HCT116 (cell line): ENCODE measurements around the gene BEGAIN. TPM values are rescaled to one million over a fixed set of nuclear protein-coding genes. Genes with fewer than 3 reads are reported as not detected.

Source experiments
- ATAC-seq: fragments of 200-7000 bp; cut with Tn5 transposase; 2 replicates; pipeline ENCODE4 v1.9.1; 2020; ENCODE audit warnings: mild to moderate bottlenecking, moderate library complexity
- BruUV-seq: library from RNA; stranded (reverse); fragments of 400-500 nt; replicated peaks from 2 replicates; lab custom pipeline; 2021; lab: Mats Ljungman, UMichigan
- CTCF ChIA-PET: fragments of 300-600 bp; sonication (Branson Sonifier 250); formaldehyde crosslinking; loops from one replicate; lab custom pipeline; 2021; ENCODE audit warnings: antibody characterized with exemption; lab: Charles Lee
- POLR2A ChIA-PET: fragments of 300-600, 350-600 bp; sonication (Branson Sonifier 250); formaldehyde crosslinking; loops from one replicate; lab custom pipeline; 2021; ENCODE audit warnings: antibody characterized with exemption; lab: Charles Lee
- RAD21 ChIA-PET, 2 experiments: fragments of 300-600 bp; sonication (Branson Sonifier 250); formaldehyde crosslinking; loops; one replicate each; lab custom pipeline; 2023; ENCODE audit warnings: low total read pairs in 2 of 2; ENCODE audit not compliant: uncharacterized antibody in 2 of 2, unreplicated experiment in 2 of 2, low non-redundant PET in 1 of 2; lab: Charles Lee
- DNase-seq: peaks from one replicate; pipeline ENCODE4 v3.0.0-alpha.2; 2010; ENCODE audit warnings: low read depth, low spot score
- H2AFZ ChIP-seq: fragments of 200-600 bp; shearing (Covaris generic), sonication (generic); 2 replicates; pipeline ENCODE4 v1.6.1; 2017; ENCODE audit warnings: low read depth, mixed run types, mixed read lengths, antibody characterized with exemption, low read length; ENCODE audit not compliant: poor library complexity, severe bottlenecking
- H3K27ac ChIP-seq: 2 replicates; pipeline ENCODE4 v1.5.1; 2012; ENCODE audit warnings: low read depth, low read length
- H3K27me3 ChIP-seq: fragments of 200-600 bp; sonication (generic); 2 replicates; pipeline ENCODE4 v1.6.1; 2016; ENCODE audit warnings: mixed run types, low read length, mixed read lengths; ENCODE audit not compliant: insufficient read depth
- H3K36me3 ChIP-seq, 2 experiments: fragments of 200-500 bp in 1 of 2; fragments of 200-600 bp in 1 of 2; sonication (Bioruptor generic) in 1 of 2; sonication (generic) in 1 of 2; 2 replicates each; pipeline versions ENCODE4 v1.5.1 to v1.6.1; 2014 to 2016; ENCODE audit warnings: low read length in 2 of 2, inconsistent platforms in 1 of 2, mixed read lengths in 1 of 2, mixed run types in 1 of 2; ENCODE audit not compliant: insufficient read depth in 2 of 2, control insufficient read depth in 1 of 2
- H3K4me1 ChIP-seq, 2 experiments: fragments of 200-600 bp in 1 of 2; sonication (generic) in 1 of 2; 2 replicates each; pipeline versions ENCODE4 v1.5.1 to v1.6.1; 2012 to 2017; ENCODE audit warnings: low read length in 2 of 2, inconsistent platforms in 1 of 2, mild to moderate bottlenecking in 1 of 2, mixed read lengths in 1 of 2, mixed run types in 1 of 2, moderate library complexity in 1 of 2; ENCODE audit not compliant: insufficient read depth in 2 of 2, control insufficient read depth in 1 of 2
- H3K4me2 ChIP-seq: fragments of 200-600 bp; sonication (generic); 2 replicates; pipeline ENCODE4 v1.6.1; 2017; ENCODE audit warnings: mixed run types, low read length, mixed read lengths
- H3K4me3 ChIP-seq, 2 experiments: fragments of 200-600 bp in 1 of 2; sonication (generic) in 1 of 2; replicated peaks in 1 of 2; 2 replicates each; pipeline ENCODE4 v1.5.1; 2011 to 2016; ENCODE audit warnings: low read length in 2 of 2, control low read depth in 1 of 2, low read depth in 1 of 2, mild to moderate bottlenecking in 1 of 2, mixed read lengths in 1 of 2, mixed run types in 1 of 2
- H3K79me2 ChIP-seq: fragments of 200-600 bp; sonication (generic); 2 replicates; pipeline ENCODE4 v1.6.1; 2017; ENCODE audit warnings: mild to moderate bottlenecking, mixed run types, low read length, moderate library complexity, mixed read lengths; ENCODE audit not compliant: insufficient read depth
- H3K9ac ChIP-seq: fragments of 200-600 bp; sonication (generic); 2 replicates; pipeline ENCODE4 v1.6.1; 2016; ENCODE audit warnings: low read length, mixed read lengths
- H3K9me2 ChIP-seq: fragments of 200-600 bp; sonication (generic), shearing (Covaris generic); 2 replicates; pipeline ENCODE4 v1.6.1; 2017; ENCODE audit warnings: mixed run types, mild to moderate bottlenecking, moderate library complexity; ENCODE audit not compliant: insufficient read depth
- H3K9me3 ChIP-seq, 2 experiments: fragments of 200-500 bp in 1 of 2; fragments of 200-600 bp in 1 of 2; sonication (Bioruptor generic) in 1 of 2; sonication (generic) in 1 of 2; 2 replicates each; pipeline ENCODE4 v1.6.1; 2014 to 2017; ENCODE audit warnings: low read length in 2 of 2, mixed read lengths in 2 of 2, inconsistent platforms in 1 of 2, low read depth in 1 of 2, mild to moderate bottlenecking in 1 of 2, mixed run types in 1 of 2, moderate library complexity in 1 of 2; ENCODE audit not compliant: control insufficient read depth in 1 of 2, insufficient read depth in 1 of 2
- H4K20me1 ChIP-seq: fragments of 200-600 bp; sonication (generic), shearing (Covaris generic); 2 replicates; pipeline ENCODE4 v1.6.1; 2017; ENCODE audit warnings: mixed run types, mild to moderate bottlenecking, moderate library complexity; ENCODE audit not compliant: insufficient read depth
- CBX3 ChIP-seq: IDR thresholded peaks from 2 replicates; pipeline ENCODE4 v1.6.1; 2012; ENCODE audit warnings: low read depth
- CEBPB ChIP-seq: IDR thresholded peaks from 2 replicates; pipeline ENCODE4 v1.6.1; 2012; ENCODE audit warnings: low read depth
- EGR1 ChIP-seq: IDR thresholded peaks from 2 replicates; pipeline ENCODE4 v1.6.1; 2012; ENCODE audit warnings: low read depth
- ELF1 ChIP-seq: IDR thresholded peaks from 2 replicates; pipeline ENCODE4 v1.6.1; 2012; ENCODE audit warnings: low read depth, borderline replicate concordance
- EZH2 ChIP-seq: fragments of 200-600 bp; sonication (generic); IDR thresholded peaks from 2 replicates; pipeline ENCODE4 v1.6.1; 2017; ENCODE audit warnings: antibody characterized with exemption, mixed run types
- EZH2phosphoT487 ChIP-seq: fragments of 200-600 bp; IDR thresholded peaks from 2 replicates; pipeline ENCODE4 v1.6.1; 2018; ENCODE audit warnings: antibody characterized with exemption, borderline replicate concordance
- JUND ChIP-seq: IDR thresholded peaks from 2 replicates; pipeline ENCODE4 v1.6.1; 2012
- POLR2A ChIP-seq: IDR thresholded peaks from 2 replicates; pipeline ENCODE4 v1.7.0; 2011; ENCODE audit warnings: borderline replicate concordance; ENCODE audit not compliant: insufficient read depth, insufficient read length; ENCODE audit errors: extremely low read depth
- POLR2AphosphoS5 ChIP-seq: IDR thresholded peaks from 2 replicates; pipeline ENCODE4 v1.6.1; 2011; ENCODE audit warnings: mild to moderate bottlenecking, low read depth, low read length, moderate library complexity
- RAD21 ChIP-seq: IDR thresholded peaks from 2 replicates; pipeline ENCODE4 v1.6.1; 2012; ENCODE audit warnings: low read depth, mild to moderate bottlenecking
- SIN3A ChIP-seq: IDR thresholded peaks from 2 replicates; pipeline ENCODE4 v1.6.1; 2012; ENCODE audit warnings: low read depth
- SP1 ChIP-seq: IDR thresholded peaks from 2 replicates; pipeline ENCODE4 v1.6.1; 2012; ENCODE audit warnings: low read depth
- SRF ChIP-seq: IDR thresholded peaks from 2 replicates; pipeline ENCODE4 v1.6.1; 2012; ENCODE audit warnings: low read depth
- TCF7L2 ChIP-seq: IDR thresholded peaks from 2 replicates; pipeline ENCODE4 v1.7.0; 2011; ENCODE audit warnings: borderline replicate concordance, inconsistent platforms; ENCODE audit not compliant: insufficient read depth, insufficient read length; ENCODE audit errors: extremely low read depth
- YY1 ChIP-seq: IDR thresholded peaks from 2 replicates; pipeline ENCODE4 v1.6.1; 2011; ENCODE audit warnings: low read length, low read depth, moderate library complexity, mild to moderate bottlenecking; ENCODE audit not compliant: insufficient replicate concordance; ENCODE audit errors: extremely low read depth
- ZFX ChIP-seq: fragments of 450-650 bp; IDR thresholded peaks from 2 replicates; pipeline ENCODE4 v1.6.1; 2017
- intact Hi-C: fragments of 100-400 bp; cut with micrococcal nuclease; formaldehyde crosslinking; loops from 2 replicates; pipeline ENCODE4 v1.10.0; 2022
- total RNA-seq: library from RNA; stranded (reverse); gene quantifications from one replicate; pipeline ENCODE4 v1.2.1, GENCODE V29; 2021; ENCODE audit not compliant: unreplicated experiment
- TF ChIP-seq, protein P1 (sequence below): IDR thresholded peaks from 2 replicates; pipeline ENCODE4 v1.6.1; 2012
- TF ChIP-seq, protein P2 (sequence below): IDR thresholded peaks from 2 replicates; pipeline ENCODE4 v1.6.1; 2011; ENCODE audit warnings: mild to moderate bottlenecking, low read length, moderate library complexity; ENCODE audit not compliant: insufficient replicate concordance; ENCODE audit errors: extremely low read depth
- TF ChIP-seq, protein P3 (sequence below), 3 experiments: fragments of 200-600 bp in 1 of 3; sonication (generic) in 1 of 3; IDR thresholded peaks in 2 of 3; conservative IDR thresholded peaks in 1 of 3; 2 replicates each; pipeline ENCODE4 v1.5.1; 2012 to 2017; ENCODE audit warnings: low read depth in 2 of 3, low read length in 2 of 3, antibody characterized with exemption in 1 of 3, borderline replicate concordance in 1 of 3, control low read depth in 1 of 3, mild to moderate bottlenecking in 1 of 3, mixed read lengths in 1 of 3, mixed run types in 1 of 3, moderate library complexity in 1 of 3; ENCODE audit not compliant: insufficient read depth in 1 of 3

BEGAIN gene
- total RNA-seq, 1 experiment from 2014 or later = 8.5 TPM

DNA sequence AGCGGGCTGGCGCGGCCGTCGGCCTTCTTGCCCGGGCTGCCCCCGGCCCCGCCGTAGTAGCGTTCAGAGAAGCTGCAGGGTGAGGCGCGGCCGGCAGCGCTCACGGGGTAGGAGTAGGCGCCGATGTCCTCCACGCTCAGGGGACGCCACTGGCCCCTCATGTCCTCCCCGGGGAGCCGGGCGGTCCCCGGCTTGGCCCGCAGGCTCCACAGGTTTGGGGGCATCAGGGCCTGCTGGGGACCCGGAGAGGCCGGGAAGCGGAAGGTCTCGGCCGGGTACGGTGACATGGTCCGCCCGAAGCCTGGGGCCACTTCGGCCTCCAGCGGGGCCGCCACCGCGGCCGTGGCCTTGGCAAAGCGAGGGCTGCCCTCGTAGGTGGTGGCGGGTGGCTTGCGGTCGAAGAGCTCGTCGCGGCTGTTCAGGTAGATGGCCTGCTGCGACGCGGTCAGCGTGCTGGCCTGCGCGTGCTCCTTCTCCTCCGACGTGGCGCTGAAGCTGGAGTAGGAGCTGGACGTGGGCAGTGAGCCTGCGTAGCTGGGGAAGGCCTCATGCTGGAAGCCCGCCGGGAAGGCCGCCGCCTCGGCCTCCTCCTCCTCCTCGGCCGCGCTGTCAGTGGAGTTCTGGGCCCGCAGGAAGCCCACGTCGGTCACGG is 48.7 kb downstream of the BEGAIN start:
- BruUV-seq = no TSS peak
- intact Hi-C loops = no loop called here
- ChIA-PET CTCF (interaction anchor here (1.4 kb wide), 1 partner anchor 153 kb away, joined by 3 read pairs; no protein-coding TSS in a partner anchor), RAD21 (no interaction called here), POLR2A (no interaction called here)
- Histone ChIP-seq H3K79me2 (no peaks in the 10 kb centered on the region), H3K27ac (no peak overlapping the region), H2AFZ (no peak overlapping the region), H3K36me3 (no peaks in the 10 kb centered on the region), H3K9me3 (no peaks in the 10 kb centered on the region), H3K9ac (no peak overlapping the region), H4K20me1 (no peaks in the 10 kb centered on the region), H3K9me2 (no peaks in the 10 kb centered on the region), H3K4me1 (peaks cover 7 to 19% of the 10 kb centered on the region in 2 experiments; a peak in 3 of 4 replicates), H3K4me2 (no peak overlapping the region), H3K4me3 (no peak overlapping the region), H3K27me3 (no peaks in the 10 kb centered on the region)
- ATAC-seq (no peak), DNase-seq (no peak)
- TF ChIP-seq SP1 (no peak), SIN3A (no peak), JUND (no peak), EZH2 (no peak), TCF7L2 (no peak), EGR1 (no peak), CBX3 (no peak), SRF (no peak), ZFX (no peak), RAD21 (no peak), ELF1 (no peak), EZH2phosphoT487 (no peak), POLR2AphosphoS5 (no peak), POLR2A (no peak), YY1 (no peak), CEBPB (no peak)
- TF ChIP-seq, protein P1, sequence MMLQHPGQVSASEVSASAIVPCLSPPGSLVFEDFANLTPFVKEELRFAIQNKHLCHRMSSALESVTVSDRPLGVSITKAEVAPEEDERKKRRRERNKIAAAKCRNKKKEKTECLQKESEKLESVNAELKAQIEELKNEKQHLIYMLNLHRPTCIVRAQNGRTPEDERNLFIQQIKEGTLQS = no peak
- TF ChIP-seq, protein P2, sequence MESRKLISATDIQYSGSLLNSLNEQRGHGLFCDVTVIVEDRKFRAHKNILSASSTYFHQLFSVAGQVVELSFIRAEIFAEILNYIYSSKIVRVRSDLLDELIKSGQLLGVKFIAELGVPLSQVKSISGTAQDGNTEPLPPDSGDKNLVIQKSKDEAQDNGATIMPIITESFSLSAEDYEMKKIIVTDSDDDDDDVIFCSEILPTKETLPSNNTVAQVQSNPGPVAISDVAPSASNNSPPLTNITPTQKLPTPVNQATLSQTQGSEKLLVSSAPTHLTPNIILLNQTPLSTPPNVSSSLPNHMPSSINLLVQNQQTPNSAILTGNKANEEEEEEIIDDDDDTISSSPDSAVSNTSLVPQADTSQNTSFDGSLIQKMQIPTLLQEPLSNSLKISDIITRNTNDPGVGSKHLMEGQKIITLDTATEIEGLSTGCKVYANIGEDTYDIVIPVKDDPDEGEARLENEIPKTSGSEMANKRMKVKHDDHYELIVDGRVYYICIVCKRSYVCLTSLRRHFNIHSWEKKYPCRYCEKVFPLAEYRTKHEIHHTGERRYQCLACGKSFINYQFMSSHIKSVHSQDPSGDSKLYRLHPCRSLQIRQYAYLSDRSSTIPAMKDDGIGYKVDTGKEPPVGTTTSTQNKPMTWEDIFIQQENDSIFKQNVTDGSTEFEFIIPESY = no peak
- TF ChIP-seq, protein P3, sequence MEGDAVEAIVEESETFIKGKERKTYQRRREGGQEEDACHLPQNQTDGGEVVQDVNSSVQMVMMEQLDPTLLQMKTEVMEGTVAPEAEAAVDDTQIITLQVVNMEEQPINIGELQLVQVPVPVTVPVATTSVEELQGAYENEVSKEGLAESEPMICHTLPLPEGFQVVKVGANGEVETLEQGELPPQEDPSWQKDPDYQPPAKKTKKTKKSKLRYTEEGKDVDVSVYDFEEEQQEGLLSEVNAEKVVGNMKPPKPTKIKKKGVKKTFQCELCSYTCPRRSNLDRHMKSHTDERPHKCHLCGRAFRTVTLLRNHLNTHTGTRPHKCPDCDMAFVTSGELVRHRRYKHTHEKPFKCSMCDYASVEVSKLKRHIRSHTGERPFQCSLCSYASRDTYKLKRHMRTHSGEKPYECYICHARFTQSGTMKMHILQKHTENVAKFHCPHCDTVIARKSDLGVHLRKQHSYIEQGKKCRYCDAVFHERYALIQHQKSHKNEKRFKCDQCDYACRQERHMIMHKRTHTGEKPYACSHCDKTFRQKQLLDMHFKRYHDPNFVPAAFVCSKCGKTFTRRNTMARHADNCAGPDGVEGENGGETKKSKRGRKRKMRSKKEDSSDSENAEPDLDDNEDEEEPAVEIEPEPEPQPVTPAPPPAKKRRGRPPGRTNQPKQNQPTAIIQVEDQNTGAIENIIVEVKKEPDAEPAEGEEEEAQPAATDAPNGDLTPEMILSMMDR (IDR thresholded peaks at IDR 0.05 in 2 of 3, conservative IDR thresholded peaks at IDR 0.05 in 1 of 3; ENCODE audit: borderline replicate concordance in 1 of 3, insufficient read depth in 1 of 3, low read depth in 2 of 3, low read length in 2 of 3) = no peak
